Immature natural killer cell (primary cell): ENCODE measurements around the gene TMCO4. TPM values are rescaled to one million over a fixed set of nuclear protein-coding genes. Genes with fewer than 3 reads are reported as not detected.
A peak's percentile ranks its signal among the peaks of the same experiment; 100 is the strongest.

Experiments used
- DNase-seq, 3 donors: peaks; one replicate each; pipeline ENCODE4 v3.0.0; 2022; ENCODE audit warnings: mixed read lengths in 1 of 3
- H3K27ac Mint-ChIP-seq, 6 donors: one replicate each; pipeline ENCODE4 v1.8.0; 2020; ENCODE audit warnings: mixed read lengths in 6 of 6, mild to moderate bottlenecking in 5 of 6, inconsistent platforms in 4 of 6, moderate library complexity in 3 of 6
- H3K27me3 Mint-ChIP-seq, 3 donors: one replicate each; pipeline ENCODE4 v1.8.0; 2020 to 2021; ENCODE audit warnings: low read depth in 3 of 3, mild to moderate bottlenecking in 3 of 3, mixed read lengths in 3 of 3, moderate library complexity in 3 of 3, inconsistent platforms in 1 of 3
- H3K36me3 Mint-ChIP-seq, 3 donors: one replicate each; pipeline ENCODE4 v1.8.0; 2020; ENCODE audit warnings: mixed read lengths in 3 of 3, inconsistent platforms in 2 of 3, mild to moderate bottlenecking in 2 of 3
- H3K4me1 Mint-ChIP-seq, 2 donors: one replicate each; pipeline ENCODE4 v1.8.0; 2020; ENCODE audit warnings: inconsistent platforms in 2 of 2, mild to moderate bottlenecking in 2 of 2, mixed read lengths in 2 of 2, moderate library complexity in 1 of 2
- H3K4me3 Mint-ChIP-seq, 5 donors: one replicate each; pipeline ENCODE4 v1.8.0; 2020; ENCODE audit warnings: mild to moderate bottlenecking in 5 of 5, mixed read lengths in 5 of 5, inconsistent platforms in 3 of 5, moderate library complexity in 3 of 5
- H3K9me3 Mint-ChIP-seq, 6 donors: one replicate each; pipeline ENCODE4 v1.8.0; 2020; ENCODE audit warnings: mild to moderate bottlenecking in 6 of 6, mixed read lengths in 6 of 6, inconsistent platforms in 4 of 6, moderate library complexity in 3 of 6
- polyA plus RNA-seq, 3 donors: library from polyadenylated mRNA; unstranded; fragments of 300-500 nt; fragmentation: Illumina TruSeq; gene quantifications; one replicate each; pipeline ENCODE4 v1.2.3, GENCODE V29; 2021

The TMCO4 gene
- polyA plus RNA-seq, 3 donors from 2014 or later = 13.1 to 17.0 (median 16.9) TPM

- H3K9me3 Mint-ChIP-seq = no peaks in the 10 kb centered on the region
- DNase-seq = no peak
- H3K4me3 Mint-ChIP-seq = no peak overlapping the region
- H3K27ac Mint-ChIP-seq = no peak overlapping the region
- peaks cover 20 to 44% (median 22%) of the 10 kb centered on the region in 3 donors for H3K36me3 Mint-ChIP-seq
- H3K27me3 Mint-ChIP-seq = peaks cover 0 to under 1% (median 0%) of the 10 kb centered on the region in 3 donors
- H3K4me1 Mint-ChIP-seq = no peaks in the 10 kb centered on the region
Measured at GRCh38 chr1:19776933-19777332, 22.8 kb downstream of the TMCO4 start.

GRCh38 chr1:19776287-19776686, 23.4 kb downstream of the TMCO4 start:
- Mint-ChIP-seq H3K27me3 (no peaks in the 10 kb centered on the region), H3K4me1 (no peaks in the 10 kb centered on the region), H3K36me3 (peaks cover 17 to 38% (median 20%) of the 10 kb centered on the region in 3 donors), H3K9me3 (no peaks in the 10 kb centered on the region), H3K4me3 (no peak overlapping the region), H3K27ac (peak overlapping the region in 1 of 6 donors; percentile 39)
- DNase-seq = no peak

- no peaks in the 10 kb centered on the region for H3K9me3 Mint-ChIP-seq
- H3K36me3 Mint-ChIP-seq = peaks cover 17 to 41% (median 24%) of the 10 kb centered on the region in 3 donors
- no peak overlapping the region for H3K4me3 Mint-ChIP-seq
- H3K4me1 Mint-ChIP-seq = no peaks in the 10 kb centered on the region
- no peak overlapping the region for H3K27ac Mint-ChIP-seq
- no peaks in the 10 kb centered on the region for H3K27me3 Mint-ChIP-seq
- DNase-seq = no peak
Measured at GRCh38 chr1:19775831-19776230, 23.9 kb downstream of the TMCO4 start.

GRCh38 chr1:19775317-19775716, 24.4 kb downstream of the TMCO4 start:
- no peaks in the 10 kb centered on the region for H3K27me3 Mint-ChIP-seq
- H3K4me1 Mint-ChIP-seq = no peaks in the 10 kb centered on the region
- H3K4me3 Mint-ChIP-seq = no peak overlapping the region
- H3K9me3 Mint-ChIP-seq = no peaks in the 10 kb centered on the region
- DNase-seq = no peak
- no peak overlapping the region for H3K27ac Mint-ChIP-seq
- H3K36me3 Mint-ChIP-seq = peaks cover 20 to 41% (median 24%) of the 10 kb centered on the region in 3 donors

- H3K27me3 Mint-ChIP-seq = no peaks in the 10 kb centered on the region
- H3K27ac Mint-ChIP-seq = no peak overlapping the region
- no peaks in the 10 kb centered on the region for H3K9me3 Mint-ChIP-seq
Measured at GRCh38 chr1:19774180-19774785, 25.4 kb downstream of the TMCO4 start.

GRCh38 chr1:19773485-19773884, 26.2 kb downstream of the TMCO4 start:
- H3K4me1 Mint-ChIP-seq = no peaks in the 10 kb centered on the region
- no peaks in the 10 kb centered on the region for H3K9me3 Mint-ChIP-seq
- H3K36me3 Mint-ChIP-seq = peaks cover 8 to 25% (median 12%) of the 10 kb centered on the region in 3 donors
- no peak overlapping the region for H3K4me3 Mint-ChIP-seq
- H3K27ac Mint-ChIP-seq = no peak overlapping the region
- no peaks in the 10 kb centered on the region for H3K27me3 Mint-ChIP-seq
- no peak for DNase-seq

More at GRCh38 chr1:19774180-19774785, 25.4 kb downstream of the TMCO4 start:
- no peak for DNase-seq
- no peaks in the 10 kb centered on the region for H3K4me1 Mint-ChIP-seq
- H3K4me3 Mint-ChIP-seq = no peak overlapping the region
- H3K36me3 Mint-ChIP-seq = peaks cover 15 to 32% (median 18%) of the 10 kb centered on the region in 3 donors

- H3K36me3 Mint-ChIP-seq = peaks cover 4 to 22% (median 8%) of the 10 kb centered on the region in 3 donors
- DNase-seq = no peak
- no peaks in the 10 kb centered on the region for H3K4me1 Mint-ChIP-seq
- H3K27ac Mint-ChIP-seq = no peak overlapping the region
- no peaks in the 10 kb centered on the region for H3K9me3 Mint-ChIP-seq
- H3K4me3 Mint-ChIP-seq = no peak overlapping the region
- peaks cover 0 to 1% (median 0%) of the 10 kb centered on the region in 3 donors for H3K27me3 Mint-ChIP-seq
Measured at GRCh38 chr1:19772053-19772452, 27.7 kb downstream of the TMCO4 start.

GRCh38 chr1:19771350-19771749, 28.4 kb downstream of the TMCO4 start:
- Mint-ChIP-seq H3K4me3 (no peak overlapping the region), H3K27ac (no peak overlapping the region), H3K9me3 (no peaks in the 10 kb centered on the region), H3K27me3 (peaks cover 0 to 1% (median 0%) of the 10 kb centered on the region in 3 donors), H3K4me1 (no peaks in the 10 kb centered on the region), H3K36me3 (peaks cover 7 to 25% (median 10%) of the 10 kb centered on the region in 3 donors)
- DNase-seq = no peak

GRCh38 chr1:19770436-19771190, 29.1 kb downstream of the TMCO4 start:
- Mint-ChIP-seq H3K36me3 (peaks cover 14 to 28% (median 14%) of the 10 kb centered on the region in 3 donors), H3K27me3 (peaks cover 0 to 1% (median 0%) of the 10 kb centered on the region in 3 donors), H3K27ac (no peak overlapping the region), H3K4me1 (no peaks in the 10 kb centered on the region), H3K9me3 (no peaks in the 10 kb centered on the region), H3K4me3 (no peak overlapping the region)
- no peak for DNase-seq

- Mint-ChIP-seq H3K4me3 (no peak overlapping the region), H3K36me3 (peaks cover 14 to 33% (median 21%) of the 10 kb centered on the region in 3 donors), H3K27me3 (peaks cover 0 to 1% (median 0%) of the 10 kb centered on the region in 3 donors), H3K9me3 (no peaks in the 10 kb centered on the region), H3K4me1 (no peaks in the 10 kb centered on the region), H3K27ac (no peak overlapping the region)
- DNase-seq = no peak
Measured at GRCh38 chr1:19769211-19769932, 30.3 kb downstream of the TMCO4 start.

GRCh38 chr1:19768353-19769210, 31.1 kb downstream of the TMCO4 start:
- Mint-ChIP-seq H3K9me3 (no peaks in the 10 kb centered on the region), H3K27me3 (peaks cover 0 to 1% (median 0%) of the 10 kb centered on the region in 3 donors), H3K36me3 (peaks cover 14 to 28% (median 21%) of the 10 kb centered on the region in 3 donors), H3K4me1 (no peaks in the 10 kb centered on the region), H3K4me3 (no peak overlapping the region), H3K27ac (no peak overlapping the region)
- DNase-seq = no peak

- Mint-ChIP-seq H3K36me3 (peaks cover 14 to 23% (median 17%) of the 10 kb centered on the region in 3 donors), H3K4me1 (no peaks in the 10 kb centered on the region), H3K9me3 (no peaks in the 10 kb centered on the region), H3K27ac (no peak overlapping the region), H3K4me3 (no peak overlapping the region), H3K27me3 (peaks cover 0 to 1% (median 0%) of the 10 kb centered on the region in 3 donors)
- no peak for DNase-seq
Measured at GRCh38 chr1:19765623-19766022, 34.1 kb downstream of the TMCO4 start.

- H3K36me3 Mint-ChIP-seq = peaks cover 11 to 19% (median 17%) of the 10 kb centered on the region in 3 donors
- no peak for DNase-seq
- H3K27ac Mint-ChIP-seq = no peak overlapping the region
- no peak overlapping the region for H3K4me3 Mint-ChIP-seq
- H3K27me3 Mint-ChIP-seq = peaks cover 0 to 1% (median 0%) of the 10 kb centered on the region in 3 donors
- H3K9me3 Mint-ChIP-seq = no peaks in the 10 kb centered on the region
- no peaks in the 10 kb centered on the region for H3K4me1 Mint-ChIP-seq
Measured at GRCh38 chr1:19764848-19765247, 34.9 kb downstream of the TMCO4 start.
